Measurements from ENCODE around the gene MSLN.
"Not testable (repeated sequence)": the region's sequence is repeated elsewhere in the genome, so short reads cannot be mapped to it uniquely, and the experiment has no call there.

MSLN gene

GRCh38 chr16:761625-762513, 1.3 kb downstream of the MSLN start:
- DNase-seq = no peak

GRCh38 chr16:762595-763268, 2.2 kb downstream of the MSLN start:
- no peak for DNase-seq

GRCh38 chr16:763369-764183, 3.0 kb downstream of the MSLN start:
- DNase-seq = no peak

GRCh38 chr16:764184-764750, 3.7 kb downstream of the MSLN start:
- no peak for DNase-seq

GRCh38 chr16:764848-765487, 4.4 kb downstream of the MSLN start:
- no peak for DNase-seq

- no peak for DNase-seq
Measured at GRCh38 chr16:765488-765865, 4.9 kb downstream of the MSLN start.

GRCh38 chr16:766008-766819, 5.7 kb downstream of the MSLN start:
- no peak for DNase-seq

GRCh38 chr16:766820-767640, 6.5 kb downstream of the MSLN start:
- DNase-seq = no peak

- no peak for DNase-seq
Measured at GRCh38 chr16:767743-768235, 7.3 kb downstream of the MSLN start.

GRCh38 chr16:768428-768827, 7.9 kb downstream of the MSLN start:
- no peak for DNase-seq

- no peak for DNase-seq
Measured at GRCh38 chr16:769184-769784, 8.8 kb downstream of the MSLN start.

- DNase-seq = no peak
Measured at GRCh38 chr16:769934-770333, 9.4 kb downstream of the MSLN start.

- no peak for DNase-seq
Measured at GRCh38 chr16:770411-770810, 9.9 kb downstream of the MSLN start.

- DNase-seq = no peak
Measured at GRCh38 chr16:772959-773358, 12.4 kb downstream of the MSLN start.

GRCh38 chr16:774086-775001, 13.8 kb downstream of the MSLN start:
- DNase-seq = no peak

GRCh38 chr16:775236-775796, 14.8 kb downstream of the MSLN start:
- no peak for DNase-seq

GRCh38 chr16:776298-776697, 15.8 kb downstream of the MSLN start:
- DNase-seq = not testable (repeated sequence)

- DNase-seq = no peak
Measured at GRCh38 chr16:776824-777223, 16.3 kb downstream of the MSLN start.

- DNase-seq = no peak
Measured at GRCh38 chr16:777826-778225, 17.3 kb downstream of the MSLN start.

All from NCI-H2171 (cell line).